Measurements from ENCODE around the gene CCDC70. TPM values are rescaled to one million over a fixed set of nuclear protein-coding genes. Genes with fewer than 3 reads are reported as not detected.

The CCDC70 gene
- total RNA-seq, 1 experiment from 2014 or later = not detected

DNA sequence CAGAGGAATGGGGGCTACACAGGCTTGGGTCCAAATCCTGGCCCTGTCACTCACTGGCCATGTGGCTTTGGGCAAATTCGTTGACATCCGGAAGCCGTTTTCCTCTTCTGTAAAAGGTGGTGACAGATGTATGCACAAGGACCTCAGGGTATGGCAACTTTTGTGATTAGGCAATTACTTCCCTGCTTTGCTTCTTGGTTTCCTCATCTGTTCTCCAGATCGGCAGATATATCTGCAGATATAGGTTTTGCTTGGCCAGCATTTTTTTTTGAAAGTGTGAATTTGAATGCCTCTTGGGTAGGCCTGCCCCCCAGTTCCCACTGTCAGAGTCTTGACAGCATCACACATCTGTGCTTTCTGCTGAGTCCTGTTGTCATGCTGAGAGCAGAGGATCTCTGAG, 34.5 kb upstream of the CCDC70 start:
- Mint-ChIP-seq H3K9me3 (no peaks in the 10 kb centered on the region), H3K4me1 (peaks cover 15% of the 10 kb centered on the region), H3K27me3 (ENCODE audit: low read depth) (peaks cover 4% of the 10 kb centered on the region; the same call in 1 of the 2 replicates), H3K4me3 (no peak overlapping the region), H3K27ac (no peak overlapping the region), H3K36me3 (no peaks in the 10 kb centered on the region)
- ChIA-PET CTCF (interaction anchor here (1.1 to 2.1 kb wide), 3 partner anchors 18 to 176 kb away, joined by 3 to 8 read pairs (median 6); partner anchors contain the start of gene TMEM272), POLR2A (no interaction called here)
- DNase-seq (ENCODE audit: low spot score) (no peak), ATAC-seq (no peak)
- TF ChIP-seq, protein P1, sequence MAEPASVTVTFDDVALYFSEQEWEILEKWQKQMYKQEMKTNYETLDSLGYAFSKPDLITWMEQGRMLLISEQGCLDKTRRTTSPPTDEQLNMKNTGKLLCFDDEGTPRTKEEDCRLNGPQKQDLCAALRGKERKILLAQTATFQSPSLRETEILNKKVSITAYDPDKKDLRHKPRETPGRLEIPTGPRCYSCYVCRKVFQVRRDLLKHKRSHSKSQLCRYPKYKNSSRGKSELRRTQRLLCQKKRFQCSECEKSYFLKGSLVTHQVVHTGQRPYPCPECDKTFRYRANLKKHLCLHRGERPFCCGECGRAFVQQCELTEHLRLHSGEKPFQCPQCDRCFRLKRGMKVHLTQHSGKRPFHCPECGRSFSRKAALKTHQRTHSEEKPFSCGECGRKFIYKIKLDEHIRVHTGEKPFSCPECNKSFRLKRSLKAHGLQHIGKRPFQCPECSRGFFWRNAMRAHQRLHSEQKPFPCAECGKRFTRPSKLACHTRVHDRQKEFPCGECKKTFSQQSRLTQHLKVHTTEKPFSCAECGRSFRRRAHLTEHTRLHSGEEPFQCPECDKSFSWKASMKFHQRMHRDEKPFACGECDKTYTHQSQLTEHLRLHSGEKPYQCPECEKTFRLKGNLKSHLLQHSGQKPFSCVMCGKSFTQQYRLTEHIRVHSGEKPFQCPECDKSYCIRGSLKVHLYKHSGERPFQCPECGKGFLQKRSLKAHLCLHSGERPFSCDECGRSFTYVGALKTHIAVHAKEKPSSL (CRISPR knock-in tag; conservative IDR thresholded peaks at IDR 0.05) = no peak
- TF ChIP-seq ELF4 (CRISPR knock-in tag; IDR thresholded peaks at IDR 0.05; ENCODE audit: low read depth) = no peak
- no peak for TF ChIP-seq ZNF232 (CRISPR knock-in tag; IDR thresholded peaks at IDR 0.05)
- TF ChIP-seq, protein P2, sequence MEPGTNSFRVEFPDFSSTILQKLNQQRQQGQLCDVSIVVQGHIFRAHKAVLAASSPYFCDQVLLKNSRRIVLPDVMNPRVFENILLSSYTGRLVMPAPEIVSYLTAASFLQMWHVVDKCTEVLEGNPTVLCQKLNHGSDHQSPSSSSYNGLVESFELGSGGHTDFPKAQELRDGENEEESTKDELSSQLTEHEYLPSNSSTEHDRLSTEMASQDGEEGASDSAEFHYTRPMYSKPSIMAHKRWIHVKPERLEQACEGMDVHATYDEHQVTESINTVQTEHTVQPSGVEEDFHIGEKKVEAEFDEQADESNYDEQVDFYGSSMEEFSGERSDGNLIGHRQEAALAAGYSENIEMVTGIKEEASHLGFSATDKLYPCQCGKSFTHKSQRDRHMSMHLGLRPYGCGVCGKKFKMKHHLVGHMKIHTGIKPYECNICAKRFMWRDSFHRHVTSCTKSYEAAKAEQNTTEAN (CRISPR knock-in tag; IDR thresholded peaks at IDR 0.05) = no peak
- no peak for TF ChIP-seq E2F4 (CRISPR knock-in tag; IDR thresholded peaks at IDR 0.05; ENCODE audit: borderline replicate concordance, low read depth)
- no peak for TF ChIP-seq CBFB (CRISPR knock-in tag; IDR thresholded peaks at IDR 0.05; ENCODE audit: low read depth)

DNA sequence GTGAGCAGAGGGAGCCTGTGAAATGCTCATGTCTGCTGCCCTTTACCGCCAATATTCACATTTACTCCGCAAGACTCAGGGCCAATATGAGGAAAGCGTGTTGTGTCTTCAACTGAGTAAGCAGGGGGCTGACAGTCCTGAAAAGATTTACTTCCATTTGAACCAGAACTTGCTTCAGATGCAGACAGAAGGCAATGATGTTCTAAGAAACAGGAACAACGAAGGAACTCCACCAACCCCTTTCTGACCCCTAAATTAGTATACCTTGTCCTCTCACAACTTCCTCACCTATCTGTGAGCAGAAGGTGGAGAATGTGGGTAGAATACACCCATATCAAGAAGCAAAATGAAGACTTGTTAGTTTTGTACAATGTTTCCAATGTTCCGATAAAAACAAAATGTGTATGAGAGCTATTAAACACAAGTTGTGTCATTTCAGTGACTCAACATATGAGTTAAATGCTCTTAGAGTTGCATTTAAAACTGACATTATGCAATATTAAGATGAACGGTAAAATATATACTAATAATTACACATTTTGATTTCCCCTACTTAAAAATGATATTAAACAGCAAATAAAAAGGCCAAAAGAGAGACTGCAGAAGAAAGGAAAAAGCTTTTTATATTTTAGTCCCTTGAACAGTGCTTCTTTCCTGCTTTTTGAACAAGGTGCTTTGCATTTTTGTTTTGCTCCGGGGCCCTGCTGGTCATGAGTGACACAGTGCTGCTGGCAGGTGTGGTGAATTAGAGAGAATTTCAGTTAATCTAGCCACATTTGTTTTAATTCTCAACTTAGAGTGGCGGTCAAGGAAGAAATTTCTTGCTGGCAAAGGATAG, 32.8 kb upstream of the CCDC70 start:
- peaks cover 15% of the 10 kb centered on the region for H3K4me1 Mint-ChIP-seq
- no peaks in the 10 kb centered on the region for H3K9me3 Mint-ChIP-seq
- ChIA-PET POLR2A (no interaction called here), CTCF (interaction anchor here (0.7 to 1.0 kb wide), 2 partner anchors 13 to 16 kb away, joined by 3 to 4 read pairs; partner anchors contain the start of gene TMEM272)
- DNase-seq (ENCODE audit: low spot score) = no peak
- no peak overlapping the region for H3K27ac Mint-ChIP-seq
- TF ChIP-seq ZNF512 (CRISPR knock-in tag; IDR thresholded peaks at IDR 0.05; ENCODE audit: borderline replicate concordance) (no peak), CTCF (IDR thresholded peaks at IDR 0.05) (no peak), ELF4 (CRISPR knock-in tag; IDR thresholded peaks at IDR 0.05; ENCODE audit: low read depth) (no peak), SP1 (CRISPR knock-in tag; conservative IDR thresholded peaks at IDR 0.05) (no peak), NR1H2 (CRISPR knock-in tag; IDR thresholded peaks at IDR 0.05) (no peak), SMAD3 (CRISPR knock-in tag; IDR thresholded peaks at IDR 0.05; ENCODE audit: borderline replicate concordance) (no peak), CREM (CRISPR knock-in tag; IDR thresholded peaks at IDR 0.05) (no peak), ZSCAN18 (CRISPR knock-in tag; IDR thresholded peaks at IDR 0.05) (no peak)
- TF ChIP-seq, protein P3, sequence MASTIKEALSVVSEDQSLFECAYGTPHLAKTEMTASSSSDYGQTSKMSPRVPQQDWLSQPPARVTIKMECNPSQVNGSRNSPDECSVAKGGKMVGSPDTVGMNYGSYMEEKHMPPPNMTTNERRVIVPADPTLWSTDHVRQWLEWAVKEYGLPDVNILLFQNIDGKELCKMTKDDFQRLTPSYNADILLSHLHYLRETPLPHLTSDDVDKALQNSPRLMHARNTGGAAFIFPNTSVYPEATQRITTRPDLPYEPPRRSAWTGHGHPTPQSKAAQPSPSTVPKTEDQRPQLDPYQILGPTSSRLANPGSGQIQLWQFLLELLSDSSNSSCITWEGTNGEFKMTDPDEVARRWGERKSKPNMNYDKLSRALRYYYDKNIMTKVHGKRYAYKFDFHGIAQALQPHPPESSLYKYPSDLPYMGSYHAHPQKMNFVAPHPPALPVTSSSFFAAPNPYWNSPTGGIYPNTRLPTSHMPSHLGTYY (CRISPR knock-in tag; IDR thresholded peaks at IDR 0.05) = no peak
- TF ChIP-seq, protein P1 (CRISPR knock-in tag; conservative IDR thresholded peaks at IDR 0.05) = no peak
- H3K36me3 Mint-ChIP-seq = no peaks in the 10 kb centered on the region
- H3K4me3 Mint-ChIP-seq = no peak overlapping the region
- ATAC-seq = no peak
- peaks cover 4% of the 10 kb centered on the region; the same call in 1 of the 2 replicates for H3K27me3 Mint-ChIP-seq (ENCODE audit: low read depth)

Data from WTC11 (cell line).